H1 (cell line): ENCODE results near the gene SLC17A6. TPM values are rescaled to one million over a fixed set of nuclear protein-coding genes. Genes with fewer than 3 reads are reported as not detected.

Experiments
- CHD7 ChIP-seq: fragments of 300-600 bp; sonication (generic); IDR thresholded peaks from 2 replicates; pipeline ENCODE4 v1.7.1; 2012; ENCODE audit warnings: low read length, moderate library complexity, mild to moderate bottlenecking, inconsistent platforms; ENCODE audit not compliant: insufficient replicate concordance
- HDAC2 ChIP-seq, 2 experiments: fragments of 300-600 bp in 1 of 2; sonication (generic) in 1 of 2; IDR thresholded peaks; 2 replicates each; pipeline ENCODE4 v1.6.1; 2011 to 2012; ENCODE audit warnings: low read depth in 2 of 2, low read length in 2 of 2, mild to moderate bottlenecking in 2 of 2, moderate library complexity in 2 of 2, borderline replicate concordance in 1 of 2, inconsistent platforms in 1 of 2
- polyA plus RNA-seq, 7 experiments: library from polyadenylated mRNA; depleted of rRNA in 3 of 7; stranded (reverse) in 5 of 7; unstranded in 2 of 7; fragments of >200 nt in 5 of 7; fragments of 200-250 nt in 2 of 7; gene quantifications; 1 replicate in 5 of 7; 2 replicates in 1 of 7; 4 replicates in 1 of 7; pipeline versions ENCODE4 v1.2.1 to v1.2.3, GENCODE V29; 2011 to 2013; ENCODE audit warnings: missing spikeins in 2 of 7, mixed read lengths in 2 of 7
- total RNA-seq: library from RNA; stranded (reverse); fragmentation: NEBNext Ultra II Directional; extraction: Animal tissue kit (Norgen Biotek cat#: 25700); gene quantifications from 2 replicates; pipeline ENCODE4 v1.2.1, GENCODE V29; 2021

Gene SLC17A6
- total and polyA plus RNA-seq, 2 of the 8 experiments (the other 6 are each of a cell fraction or from before 2014, with no cell fraction given): 0.24 to 1.6 TPM

GRCh38 chr11:22371160-22371559 lies 33.0 kb downstream of the SLC17A6 start (continued):
- peak; percentile 87 for TF ChIP-seq CHD7
- peak in 1 of 2 experiments; percentile 17; a peak in 1 of 4 replicates for TF ChIP-seq HDAC2 (IDR thresholded peaks at IDR 0.05; ENCODE audit: borderline replicate concordance in 1 of 2, low read depth in 2 of 2, low read length in 2 of 2)
